ENCODE data around the gene DAZAP1.

The DAZAP1 gene

DNA sequence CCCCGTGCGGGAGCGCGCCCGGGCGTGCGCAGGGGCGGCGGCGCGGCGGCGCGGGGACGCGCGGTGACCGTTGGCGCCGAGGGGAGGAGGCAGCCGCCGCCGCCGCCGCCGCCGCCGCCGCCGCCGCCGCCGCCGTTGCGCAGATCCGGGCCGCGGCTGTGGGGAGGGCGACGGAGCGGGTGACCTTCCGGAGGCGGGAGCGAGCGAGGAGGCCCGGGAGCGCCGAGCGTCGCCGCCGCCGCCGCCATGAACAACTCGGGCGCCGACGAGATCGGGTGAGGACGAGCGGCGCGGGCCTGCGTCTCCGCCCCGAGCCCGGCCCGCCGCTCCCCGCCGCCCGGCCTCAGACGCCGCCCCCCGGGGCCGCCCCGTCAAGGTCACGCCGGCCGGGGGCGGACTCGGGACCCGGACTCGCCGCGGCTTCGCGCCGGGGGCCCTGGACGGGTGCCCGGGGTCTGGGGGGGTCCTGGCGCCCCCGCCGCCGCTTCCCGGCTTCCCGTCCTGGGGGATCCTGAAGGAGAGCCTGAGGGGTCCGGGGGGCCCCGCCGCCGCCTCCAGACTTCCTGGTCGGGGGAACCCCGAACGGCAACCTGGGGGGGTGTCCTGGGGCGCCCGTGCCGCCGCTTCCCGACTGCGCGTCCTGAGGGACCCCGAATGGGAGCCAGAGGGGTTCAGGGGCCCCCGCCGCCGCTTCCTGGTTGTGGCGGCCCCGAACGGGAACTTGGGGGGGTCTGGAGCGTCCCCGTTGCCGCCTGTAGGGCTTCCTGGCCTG, at the start of gene DAZAP1:
TSS of gene DAZAP1 (plus strand) at position 59 of the 772 bp plus-strand sequence. CDS start at position 247, 188 bp downstream.
- peak; percentile 29 for DNase-seq (ENCODE audit: low read depth)

- no peak for DNase-seq (ENCODE audit: low read depth)
Observed at GRCh38 chr19:1360126-1360817, 47.1 kb upstream of the DAZAP1 start.

DNA sequence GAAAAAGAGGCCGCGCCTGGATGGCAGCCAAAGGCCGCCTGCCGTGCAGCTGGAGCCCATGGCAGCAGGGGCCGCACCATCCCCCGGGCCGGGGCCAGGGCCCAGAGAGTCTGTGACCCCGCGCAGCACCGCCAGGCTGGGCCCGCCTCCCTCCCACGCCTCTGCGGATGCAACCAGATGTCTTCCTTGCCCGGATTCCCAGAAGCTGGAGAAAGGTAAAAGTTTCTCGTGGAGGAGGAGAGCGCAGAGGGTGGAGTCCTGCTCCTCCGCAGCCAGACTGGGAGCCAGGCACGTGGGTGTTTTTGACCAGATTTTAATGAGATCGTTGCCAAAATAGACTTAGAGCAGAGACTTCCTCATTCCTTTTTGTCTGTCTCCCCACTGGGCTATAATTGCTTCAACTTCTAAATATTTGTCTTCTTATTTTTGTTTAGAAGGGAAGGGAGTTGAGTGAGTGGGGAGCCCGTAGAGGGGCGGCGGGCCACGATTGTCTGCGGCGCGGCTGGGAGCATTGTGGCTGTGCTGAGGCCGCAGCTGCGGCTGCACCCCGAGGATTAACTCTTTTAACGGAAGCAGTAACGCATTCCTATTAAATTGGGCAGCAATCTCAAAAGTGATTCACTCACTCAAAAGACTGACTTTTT, 46.4 kb upstream of the DAZAP1 start:
- DNase-seq (ENCODE audit: low read depth): no peak

DNA sequence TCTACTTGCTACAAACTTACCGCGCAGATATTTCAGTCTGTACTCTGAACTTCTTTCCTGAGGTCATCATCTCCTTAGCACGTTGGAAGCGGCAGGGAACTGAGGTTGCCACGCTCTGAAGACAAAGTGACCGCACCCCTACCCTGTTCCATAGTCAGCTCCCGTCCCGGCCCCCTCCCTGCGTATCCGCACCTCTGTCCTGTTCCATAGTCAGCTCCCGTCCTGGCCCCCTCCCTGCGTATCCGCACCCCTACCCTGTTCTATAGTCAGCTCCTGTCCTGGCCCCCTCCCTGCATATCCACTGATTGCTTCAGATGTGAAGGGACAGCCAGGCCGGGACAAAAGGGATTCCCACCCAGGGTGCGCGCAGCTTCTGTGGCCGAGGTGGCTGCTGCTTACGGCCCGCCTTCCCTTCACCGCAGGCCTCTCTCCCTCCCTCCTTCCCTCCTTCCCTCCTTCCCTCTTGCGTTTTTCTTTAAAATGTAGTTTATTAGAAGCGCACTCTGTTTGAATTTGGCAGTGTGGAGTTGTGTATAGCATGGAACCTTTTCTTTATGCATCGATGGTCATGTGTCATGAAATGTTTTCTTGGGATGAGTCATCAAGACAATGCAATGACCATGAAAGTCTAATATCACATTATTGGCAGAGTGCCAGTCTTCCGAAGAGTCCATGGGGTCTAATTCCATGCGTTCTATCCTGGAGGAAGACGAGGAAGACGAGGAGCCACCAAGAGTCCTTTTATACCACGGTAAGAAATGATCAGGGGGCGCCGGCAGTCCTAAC, 45.6 kb upstream of the DAZAP1 start:
- no peak for DNase-seq (ENCODE audit: low read depth)

GRCh38 chr19:1362387-1363257, 44.8 kb upstream of the DAZAP1 start:
- no peak for DNase-seq (ENCODE audit: low read depth)

GRCh38 chr19:1363599-1363998, 43.8 kb upstream of the DAZAP1 start:
- no peak for DNase-seq (ENCODE audit: low read depth)

DNA sequence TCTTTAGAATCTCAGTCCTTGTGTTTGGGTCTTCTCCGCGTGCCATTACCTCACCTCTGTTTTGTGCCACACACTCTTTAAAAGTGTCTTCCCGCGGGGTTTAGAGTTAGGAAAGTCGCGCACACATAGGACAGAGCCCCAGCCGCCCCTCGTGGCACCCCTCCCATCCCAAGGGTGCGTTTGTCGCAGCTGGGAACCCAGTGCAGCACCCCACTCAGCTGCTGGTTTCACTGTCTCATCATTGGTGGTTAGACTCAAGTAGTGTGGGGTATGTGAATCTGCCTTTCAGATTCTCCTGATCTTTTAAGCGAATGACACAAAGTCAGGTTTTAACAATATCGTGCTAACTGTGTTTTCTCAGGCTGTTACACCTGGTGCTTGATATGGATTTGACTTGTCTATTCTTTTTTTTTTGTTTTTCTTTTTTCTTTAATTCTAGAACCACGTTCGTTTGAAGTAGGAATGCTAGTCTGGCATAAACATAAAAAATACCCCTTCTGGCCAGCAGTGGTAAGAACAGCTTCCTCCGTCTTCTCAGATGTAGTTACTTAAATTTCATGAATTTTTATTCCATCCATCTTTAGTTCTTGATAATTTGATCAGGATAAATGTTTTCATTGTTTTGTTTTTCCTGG, 43.2 kb upstream of the DAZAP1 start:
- no peak for DNase-seq (ENCODE audit: low read depth)

DNA sequence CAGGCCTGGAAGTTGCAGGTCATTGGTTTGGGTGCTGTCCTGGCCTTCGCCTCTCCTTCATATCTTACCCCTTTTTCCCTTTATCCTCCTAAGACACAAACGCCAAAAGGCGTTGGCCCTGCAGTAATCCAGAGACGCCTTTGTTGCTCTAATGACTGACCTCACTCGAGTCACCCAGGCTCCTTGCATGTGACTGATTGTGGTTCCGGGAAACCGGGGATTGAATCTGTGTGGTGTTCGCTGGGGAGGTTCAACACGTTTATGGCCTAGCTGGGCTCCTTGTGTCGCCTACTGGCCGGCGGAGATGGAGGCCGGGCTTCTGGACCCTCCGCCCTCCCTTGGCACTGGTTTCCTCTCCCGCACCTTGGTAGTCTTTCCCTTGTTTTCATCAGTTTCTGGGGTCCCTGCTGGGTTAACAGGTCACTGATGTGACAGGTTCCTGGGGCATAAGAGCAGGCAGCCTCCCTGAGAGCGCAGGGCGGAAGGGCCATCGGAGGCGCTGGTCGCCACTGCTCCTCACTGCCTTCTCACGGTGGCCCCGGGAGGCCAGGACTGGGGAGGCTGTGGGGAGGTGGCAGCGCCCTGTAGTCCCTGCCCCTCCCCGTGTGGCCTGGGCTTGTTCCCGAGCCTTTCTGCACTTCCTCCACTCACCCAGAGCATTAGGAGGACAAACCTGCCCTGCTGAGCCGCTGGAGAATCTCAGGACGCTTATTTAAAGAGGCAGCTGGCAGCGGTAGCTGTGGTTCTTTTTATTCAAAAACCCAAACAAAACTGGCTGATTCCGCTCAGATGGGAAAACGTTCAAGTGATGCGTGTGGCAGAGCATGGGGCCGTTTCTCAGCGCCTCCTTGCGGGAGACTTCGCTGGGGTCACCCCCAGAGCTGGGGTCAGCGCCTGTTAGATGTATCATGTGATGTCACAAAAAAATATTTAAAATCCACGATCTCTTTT, 41.8 kb upstream of the DAZAP1 start:
- no peak for DNase-seq (ENCODE audit: low read depth)

DNA sequence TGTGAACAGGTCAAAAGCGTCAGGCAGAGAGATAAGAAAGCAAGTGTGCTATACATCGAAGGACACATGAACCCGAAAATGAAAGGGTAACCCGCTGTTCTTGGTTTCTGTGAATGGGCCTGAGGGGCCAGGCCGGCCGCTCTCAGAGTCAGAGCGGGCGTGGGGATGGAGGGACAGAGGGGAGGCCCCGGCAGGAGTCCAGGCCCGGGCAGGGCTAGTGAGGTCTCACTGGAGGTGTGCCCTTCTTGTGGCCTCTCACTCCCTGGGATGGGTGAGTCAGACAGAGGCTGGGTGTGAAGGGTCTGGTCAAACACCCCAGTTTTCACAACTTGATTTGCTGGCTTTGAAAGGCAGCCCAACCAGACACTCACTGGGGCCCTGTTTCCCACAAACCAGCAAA, 41.1 kb upstream of the DAZAP1 start:
- no peak for DNase-seq (ENCODE audit: low read depth)

DNA sequence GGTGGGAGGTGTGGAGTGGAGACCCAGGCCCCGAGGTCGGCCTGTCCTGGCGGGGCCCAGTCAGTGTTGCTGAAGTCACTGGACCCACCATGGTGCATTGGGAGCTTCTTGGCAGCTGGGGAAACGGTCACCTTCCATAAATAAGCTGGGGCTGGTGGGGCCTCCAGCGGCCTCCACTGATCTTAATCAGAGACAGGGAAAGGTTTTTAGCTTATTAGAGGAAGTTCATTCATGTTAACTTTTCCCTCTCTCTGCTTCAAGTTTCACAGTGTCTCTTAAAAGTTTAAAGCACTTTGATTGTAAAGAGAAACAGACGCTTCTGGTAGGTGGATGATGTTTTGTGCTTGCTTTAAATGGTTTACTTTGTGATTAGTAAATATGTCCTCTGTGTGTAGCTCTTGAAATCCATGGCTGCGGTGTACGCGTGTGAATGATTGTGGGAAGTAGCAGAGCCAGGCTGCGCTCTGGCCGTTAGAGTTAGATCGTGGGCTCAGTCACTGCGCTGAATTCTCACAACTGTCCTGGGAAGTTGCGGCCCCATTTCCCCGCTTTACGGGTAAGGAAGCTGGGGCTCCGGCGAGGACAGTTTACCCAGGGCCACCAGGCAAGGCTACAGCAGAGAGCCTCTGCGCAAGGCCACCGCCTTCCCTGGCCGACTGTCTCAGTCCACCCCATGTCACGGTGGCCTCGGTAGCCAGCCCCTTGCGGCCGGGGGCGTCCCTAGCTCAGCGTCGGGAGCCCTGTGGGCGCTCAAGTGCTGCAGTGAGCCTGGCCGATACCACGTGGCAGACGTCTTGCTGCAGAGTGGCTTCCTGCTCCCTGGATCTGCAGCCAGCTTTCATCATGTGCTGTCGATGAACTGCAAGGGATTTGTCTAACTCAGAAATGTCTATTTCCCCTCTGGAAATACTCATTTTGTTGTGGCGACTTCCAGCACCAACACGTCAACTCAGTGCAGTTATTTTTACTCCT, 40.2 kb upstream of the DAZAP1 start:
- DNase-seq (ENCODE audit: low read depth): no peak

- no peak for DNase-seq (ENCODE audit: low read depth)
Observed at GRCh38 chr19:1369214-1369805, 38.1 kb upstream of the DAZAP1 start.

GRCh38 chr19:1370579-1371361, 36.6 kb upstream of the DAZAP1 start:
- DNase-seq (ENCODE audit: low read depth): no peak

DNA sequence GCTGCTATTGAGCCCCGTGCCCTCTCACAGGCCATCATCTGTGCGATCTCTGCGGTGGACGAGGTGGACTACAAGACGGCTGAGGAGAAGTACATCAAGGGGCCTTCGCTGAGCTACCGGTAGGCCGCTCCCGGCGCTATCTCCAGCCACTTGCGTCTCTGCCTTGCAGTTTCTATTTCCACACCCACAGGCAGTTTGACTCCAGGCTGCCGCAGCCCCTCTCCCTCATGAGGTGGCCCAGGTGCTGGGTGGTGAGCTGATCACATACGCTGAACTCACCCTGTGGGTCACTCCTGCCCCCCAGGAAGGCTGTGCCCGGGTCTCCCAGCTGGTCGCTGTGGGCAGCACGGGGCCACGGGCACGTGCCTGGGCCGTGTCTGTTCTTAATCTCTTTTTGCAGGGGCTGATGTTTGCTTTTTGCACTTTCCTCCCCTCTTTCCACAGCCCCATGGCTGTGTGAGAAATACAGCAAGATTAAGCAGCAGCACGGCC, 34.3 kb upstream of the DAZAP1 start:
- no peak for DNase-seq (ENCODE audit: low read depth)

- no peak for DNase-seq (ENCODE audit: low read depth)
Observed at GRCh38 chr19:1373534-1374249, 33.7 kb upstream of the DAZAP1 start.

- no peak for DNase-seq (ENCODE audit: low read depth)
Observed at GRCh38 chr19:1374250-1374577, 33.2 kb upstream of the DAZAP1 start.

GRCh38 chr19:1376415-1376805, 31.0 kb upstream of the DAZAP1 start:
- no peak for DNase-seq (ENCODE audit: low read depth)
